ENCODE results near the gene PPP1R3A.

- TF ChIP-seq, protein P1, sequence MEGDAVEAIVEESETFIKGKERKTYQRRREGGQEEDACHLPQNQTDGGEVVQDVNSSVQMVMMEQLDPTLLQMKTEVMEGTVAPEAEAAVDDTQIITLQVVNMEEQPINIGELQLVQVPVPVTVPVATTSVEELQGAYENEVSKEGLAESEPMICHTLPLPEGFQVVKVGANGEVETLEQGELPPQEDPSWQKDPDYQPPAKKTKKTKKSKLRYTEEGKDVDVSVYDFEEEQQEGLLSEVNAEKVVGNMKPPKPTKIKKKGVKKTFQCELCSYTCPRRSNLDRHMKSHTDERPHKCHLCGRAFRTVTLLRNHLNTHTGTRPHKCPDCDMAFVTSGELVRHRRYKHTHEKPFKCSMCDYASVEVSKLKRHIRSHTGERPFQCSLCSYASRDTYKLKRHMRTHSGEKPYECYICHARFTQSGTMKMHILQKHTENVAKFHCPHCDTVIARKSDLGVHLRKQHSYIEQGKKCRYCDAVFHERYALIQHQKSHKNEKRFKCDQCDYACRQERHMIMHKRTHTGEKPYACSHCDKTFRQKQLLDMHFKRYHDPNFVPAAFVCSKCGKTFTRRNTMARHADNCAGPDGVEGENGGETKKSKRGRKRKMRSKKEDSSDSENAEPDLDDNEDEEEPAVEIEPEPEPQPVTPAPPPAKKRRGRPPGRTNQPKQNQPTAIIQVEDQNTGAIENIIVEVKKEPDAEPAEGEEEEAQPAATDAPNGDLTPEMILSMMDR (IDR thresholded peaks at IDR 0.05): no peak
- TF ChIP-seq EP300 (IDR thresholded peaks at IDR 0.05) (no peak), POLR2A (IDR thresholded peaks at IDR 0.05) (no peak), POLR2AphosphoS5 (IDR thresholded peaks at IDR 0.05) (no peak)
Measured at GRCh38 chr7:113936535-113936934, 17.7 kb upstream of the PPP1R3A start.
